Retinal pigment epithelial cell (primary cell): Measurements from ENCODE around the gene RFX6.

ENCODE experiments used
- DNase-seq: peaks from one replicate; pipeline ENCODE4 v3.0.0-alpha.2; 2010; ENCODE audit warnings: low read depth
- H3K4me3 ChIP-seq: 2 replicates; pipeline ENCODE4 v1.5.1; 2011; ENCODE audit warnings: mild to moderate bottlenecking, low read length, control low read depth, moderate library complexity
- TF ChIP-seq, protein P1 (sequence below): conservative IDR thresholded peaks from 2 replicates; pipeline ENCODE4 v1.5.1; 2011; ENCODE audit warnings: low read depth, low read length, control low read depth, inconsistent platforms

The RFX6 gene

DNA sequence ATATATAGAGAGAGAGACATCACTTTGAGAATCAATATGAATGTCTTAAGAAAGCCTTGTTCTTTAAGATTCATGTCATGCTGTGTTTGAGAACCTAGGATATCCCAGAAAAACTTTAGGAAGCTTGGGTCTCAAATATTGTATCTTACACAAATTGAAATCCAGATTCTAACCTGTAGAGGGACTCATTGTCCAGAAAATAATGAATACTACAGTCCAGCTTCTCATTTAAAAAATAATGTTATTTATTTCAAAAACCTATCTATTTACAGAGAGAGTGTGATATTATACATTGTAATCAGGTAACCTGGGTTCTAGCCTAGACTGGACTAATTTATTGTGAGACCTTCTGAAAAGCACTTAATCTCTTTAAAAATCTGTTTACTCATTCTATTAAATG, 4.2 kb downstream of the RFX6 start:
- no peak for DNase-seq
- no peak overlapping the region for H3K4me3 ChIP-seq
- TF ChIP-seq, protein P1, sequence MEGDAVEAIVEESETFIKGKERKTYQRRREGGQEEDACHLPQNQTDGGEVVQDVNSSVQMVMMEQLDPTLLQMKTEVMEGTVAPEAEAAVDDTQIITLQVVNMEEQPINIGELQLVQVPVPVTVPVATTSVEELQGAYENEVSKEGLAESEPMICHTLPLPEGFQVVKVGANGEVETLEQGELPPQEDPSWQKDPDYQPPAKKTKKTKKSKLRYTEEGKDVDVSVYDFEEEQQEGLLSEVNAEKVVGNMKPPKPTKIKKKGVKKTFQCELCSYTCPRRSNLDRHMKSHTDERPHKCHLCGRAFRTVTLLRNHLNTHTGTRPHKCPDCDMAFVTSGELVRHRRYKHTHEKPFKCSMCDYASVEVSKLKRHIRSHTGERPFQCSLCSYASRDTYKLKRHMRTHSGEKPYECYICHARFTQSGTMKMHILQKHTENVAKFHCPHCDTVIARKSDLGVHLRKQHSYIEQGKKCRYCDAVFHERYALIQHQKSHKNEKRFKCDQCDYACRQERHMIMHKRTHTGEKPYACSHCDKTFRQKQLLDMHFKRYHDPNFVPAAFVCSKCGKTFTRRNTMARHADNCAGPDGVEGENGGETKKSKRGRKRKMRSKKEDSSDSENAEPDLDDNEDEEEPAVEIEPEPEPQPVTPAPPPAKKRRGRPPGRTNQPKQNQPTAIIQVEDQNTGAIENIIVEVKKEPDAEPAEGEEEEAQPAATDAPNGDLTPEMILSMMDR, result peak; percentile 26

DNA sequence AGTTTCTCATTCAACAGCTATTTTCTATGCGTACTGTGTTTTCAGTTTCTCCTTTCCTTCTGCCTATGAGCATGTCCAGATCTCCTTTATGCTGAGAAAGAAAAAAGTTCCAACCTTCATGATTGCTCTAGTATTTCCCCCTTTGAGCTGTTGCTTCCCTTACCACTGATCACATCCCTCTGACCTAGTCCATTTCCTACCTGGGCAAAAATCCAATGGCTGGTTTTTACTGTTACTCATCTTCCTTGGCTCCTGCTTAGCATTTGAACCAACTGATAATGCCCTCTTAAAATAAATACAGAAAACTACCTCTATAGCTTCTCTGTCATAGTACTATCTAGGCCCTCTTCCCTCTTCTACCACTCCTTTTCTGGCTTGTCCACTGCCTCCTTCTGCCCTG, 6.0 kb downstream of the RFX6 start:
- DNase-seq, result no peak
- TF ChIP-seq, protein P1, result no peak
- no peak overlapping the region for H3K4me3 ChIP-seq

DNA sequence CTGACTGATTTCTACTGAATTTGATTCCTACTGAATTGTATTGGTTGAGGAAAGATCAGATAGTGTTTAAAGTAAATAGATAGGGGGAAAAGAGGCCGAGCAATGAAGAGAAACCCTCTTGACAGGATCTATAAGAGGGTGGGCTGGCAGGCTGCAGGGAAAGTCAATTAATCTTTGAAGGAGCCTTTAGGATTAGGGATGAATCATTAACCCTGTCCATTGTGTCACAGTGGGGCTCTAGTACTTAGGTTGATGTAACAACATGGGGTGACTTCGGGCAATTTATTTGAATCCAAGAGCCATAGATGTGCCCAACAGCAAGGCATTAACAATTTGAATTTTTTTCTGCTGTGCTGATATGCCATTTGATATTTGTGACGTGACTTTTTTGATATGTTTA, 7.5 kb downstream of the RFX6 start:
- H3K4me3 ChIP-seq, result no peak overlapping the region
- TF ChIP-seq, protein P1, result no peak
- DNase-seq, result no peak

DNA sequence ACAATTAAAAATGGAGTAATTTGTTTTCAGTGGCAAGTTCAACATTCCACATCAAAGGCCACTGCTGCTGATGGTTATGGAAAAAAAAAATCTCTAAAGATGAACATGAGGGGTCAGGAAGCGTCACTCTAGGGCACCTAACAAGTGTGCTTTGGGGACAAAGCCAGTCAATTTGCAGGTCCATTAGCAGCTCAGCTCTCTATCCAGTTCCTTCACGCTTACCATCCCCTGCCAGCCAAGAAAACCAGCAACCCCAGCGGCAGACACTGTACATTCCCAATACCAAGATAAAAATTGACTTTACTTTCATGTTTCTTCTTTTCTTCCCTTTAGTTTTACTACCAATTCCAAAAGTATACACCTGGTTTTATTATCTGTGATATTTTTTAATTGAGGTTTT, 10.1 kb downstream of the RFX6 start:
- H3K4me3 ChIP-seq, result no peak overlapping the region
- no peak for DNase-seq
- TF ChIP-seq, protein P1, result no peak

DNA sequence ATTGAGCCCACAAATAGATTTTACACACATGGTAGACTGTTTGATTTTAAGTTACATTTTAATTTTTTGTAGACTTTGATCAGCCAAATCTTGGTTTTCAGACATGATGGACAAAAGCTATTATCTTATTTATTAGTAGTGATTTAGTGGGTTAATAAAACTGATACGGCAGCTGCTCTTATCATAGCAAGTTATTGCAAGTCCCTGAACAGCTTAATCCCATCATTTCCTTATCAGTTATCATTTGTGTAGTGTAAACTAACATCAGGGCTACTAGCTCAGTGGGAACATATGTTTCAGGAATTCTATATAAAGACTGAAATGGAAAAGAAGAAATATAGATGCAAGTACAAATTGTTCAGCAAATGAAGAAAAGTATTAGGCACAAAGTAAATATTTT, 10.9 kb downstream of the RFX6 start:
- TF ChIP-seq, protein P1, result no peak
- H3K4me3 ChIP-seq, result no peak overlapping the region
- no peak for DNase-seq

DNA sequence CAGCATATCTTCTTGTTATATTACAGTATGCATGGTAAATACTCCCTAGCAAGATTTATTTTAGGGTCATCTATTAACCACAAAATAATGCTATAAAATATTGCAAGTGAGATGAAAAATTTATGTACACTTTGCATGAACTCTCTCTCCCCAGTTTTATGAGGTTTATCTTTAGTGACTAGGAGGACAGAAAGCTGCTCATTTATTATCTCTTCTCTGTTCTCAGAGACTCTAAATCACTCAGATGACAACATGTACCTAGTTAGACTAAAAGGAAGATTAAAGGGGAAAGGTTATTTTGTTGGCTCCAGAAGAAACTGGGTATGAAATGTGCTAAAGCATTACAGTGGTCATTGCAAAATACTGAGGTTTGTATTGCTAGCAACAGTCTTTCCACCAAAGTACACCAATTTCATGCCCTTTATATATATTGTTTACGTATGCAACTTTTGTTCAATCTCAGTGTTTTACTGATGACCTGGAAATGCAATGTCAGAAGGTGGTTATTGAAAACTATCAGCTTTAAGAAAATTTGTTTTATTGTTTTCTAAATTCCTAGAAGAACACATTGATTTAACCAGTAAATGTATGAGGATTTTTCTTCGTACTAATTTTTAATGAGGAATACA, 11.8 kb downstream of the RFX6 start:
- no peak overlapping the region for H3K4me3 ChIP-seq
- TF ChIP-seq, protein P1, result no peak
- no peak for DNase-seq

DNA sequence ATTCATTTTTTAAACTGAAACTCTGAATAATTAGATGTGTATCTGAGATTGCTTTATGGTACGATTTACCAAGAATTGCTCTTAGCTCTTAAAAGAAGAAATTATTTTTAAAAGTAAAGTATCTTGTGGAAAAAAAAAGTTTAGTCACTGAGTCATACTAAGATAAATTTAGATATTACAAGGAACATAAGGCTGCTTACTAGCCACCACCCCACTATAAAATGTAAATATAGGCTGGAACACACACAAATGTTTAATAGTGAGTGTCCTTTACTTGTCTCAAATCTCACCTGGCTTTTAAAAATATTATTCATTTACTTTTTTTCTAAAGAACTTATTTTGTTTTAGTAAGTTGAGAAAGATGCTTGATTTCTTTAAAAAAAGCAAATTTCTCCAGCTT, 17.6 kb downstream of the RFX6 start:
- no peak for DNase-seq
- TF ChIP-seq, protein P1, result no peak
- H3K4me3 ChIP-seq, result no peak overlapping the region
